ENCODE measurements around the gene ASS1. TPM values are rescaled to one million over a fixed set of nuclear protein-coding genes. Genes with fewer than 3 reads are reported as not detected.

Gene ASS1
- polyA plus RNA-seq, 2 of the 4 experiments (the other 2 are of a cell fraction), result 11.3 to 32.5 TPM

DNA sequence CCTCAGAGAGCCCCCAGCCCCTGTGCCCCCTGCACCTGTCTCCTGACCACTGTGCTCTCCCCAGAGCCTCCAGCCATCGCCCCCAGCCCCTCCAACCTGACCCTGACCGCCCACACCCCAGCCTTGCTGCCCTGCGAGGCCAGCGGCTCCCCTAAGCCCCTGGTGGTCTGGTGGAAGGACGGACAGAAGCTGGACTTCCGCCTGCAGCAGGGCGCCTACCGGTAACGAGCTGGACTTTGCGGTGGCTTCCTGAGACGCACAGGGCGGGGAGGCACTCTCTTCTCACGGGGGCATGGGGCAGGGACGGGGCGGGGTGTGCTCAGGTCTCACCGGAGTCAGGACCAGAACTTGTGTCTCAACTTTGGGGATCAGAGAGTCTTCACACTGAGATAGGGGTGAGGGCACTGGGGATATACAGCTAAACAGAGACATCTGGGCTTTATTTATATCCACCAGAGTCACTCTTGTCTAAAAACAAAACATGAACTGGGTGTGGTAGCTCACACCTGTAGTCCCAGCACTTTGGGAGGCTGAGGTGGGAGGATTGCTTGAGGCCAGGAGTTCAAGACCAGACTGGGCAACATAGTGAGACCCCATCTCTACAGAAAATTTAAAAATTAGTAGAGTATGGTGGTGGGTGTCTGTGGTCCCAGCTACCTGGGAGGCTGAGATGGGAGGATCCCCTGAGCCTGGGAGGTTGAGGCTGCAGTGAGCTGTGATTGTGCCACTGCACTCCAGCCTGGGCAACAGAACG, 46.1 kb upstream of the ASS1 start:
- DNase-seq (ENCODE audit: low read depth in 1 of 2, low spot score in 1 of 2), result no peak
- Histone ChIP-seq H3K4me1 (no peaks in the 10 kb centered on the region), H3K27ac (no peak overlapping the region), H3K4me3 (no peak overlapping the region), H3K9me3 (no peaks in the 10 kb centered on the region), H3K4me2 (no peak overlapping the region)
- TF ChIP-seq MAFK (IDR thresholded peaks at IDR 0.05; ENCODE audit: partially characterized antibody) (no peak), PBX3 (IDR thresholded peaks at IDR 0.05) (no peak), JUN (IDR thresholded peaks at IDR 0.05) (no peak), RAD21 (conservative IDR thresholded peaks at IDR 0.05 in 1 of 2, IDR thresholded peaks at IDR 0.05 in 1 of 2) (no peak), EHF (CRISPR knock-in tag; IDR thresholded peaks at IDR 0.05) (no peak), TFCP2L1 (CRISPR knock-in tag; IDR thresholded peaks at IDR 0.05) (no peak), FOSB (CRISPR knock-in tag; IDR thresholded peaks at IDR 0.05) (no peak), ESRRA (IDR thresholded peaks at IDR 0.05; ENCODE audit: borderline replicate concordance, low read length) (no peak), EHMT2 (IDR thresholded peaks at IDR 0.05; ENCODE audit: low read depth) (no peak), POLR2AphosphoS2 (conservative IDR thresholded peaks at IDR 0.05; ENCODE audit: low read length) (no peak), CEBPB (IDR thresholded peaks at IDR 0.05) (no peak), EP300 (IDR thresholded peaks at IDR 0.05) (no peak)
- ATAC-seq, result no peak
- WGBS (ENCODE audit: missing lambda C conversion rate), result 75% methylated on average over 11 of the region's 17 CpGs
- FAIRE-seq, result no peak
- CTCF ChIA-PET, result interaction anchor here (0.8 to 0.9 kb wide), 2 partner anchors 41 to 62 kb away, joined by 3 read pairs; no protein-coding TSS in a partner anchor
- POLR2A ChIA-PET, result no interaction called here

DNA sequence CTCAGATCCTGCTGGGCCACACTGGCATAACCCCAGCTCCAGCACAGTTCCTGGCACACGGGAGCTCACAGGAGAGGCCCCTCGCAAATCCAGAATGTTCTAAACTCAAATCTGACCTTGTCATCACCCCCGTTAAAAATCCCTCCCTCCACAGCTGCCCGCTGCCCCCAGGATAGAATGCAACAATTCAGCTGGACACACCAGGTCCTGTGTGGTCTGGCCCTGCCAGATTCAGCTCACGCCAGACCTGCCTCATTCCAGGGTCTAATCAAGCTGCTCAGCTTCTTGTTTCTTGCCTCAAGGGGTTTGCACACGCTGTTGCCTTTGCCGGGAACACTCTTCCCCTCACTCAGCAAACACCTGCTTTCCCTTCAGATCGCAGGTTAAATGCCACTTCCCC, 45.0 kb upstream of the ASS1 start:
- no peaks in the 10 kb centered on the region for H3K9me3 ChIP-seq
- no peak for ATAC-seq
- H3K4me3 ChIP-seq, result no peak overlapping the region
- ChIA-PET POLR2A (no interaction called here), CTCF (interaction anchor here (0.8 to 1.1 kb wide), 2 partner anchors 14 to 61 kb away, joined by 3 read pairs; no protein-coding TSS in a partner anchor)
- WGBS (ENCODE audit: missing lambda C conversion rate), result 56% methylated on average over 8 of the region's 8 CpGs
- no peak overlapping the region for H3K27ac ChIP-seq
- no peak for DNase-seq (ENCODE audit: low read depth in 1 of 2, low spot score in 1 of 2)
- no peak overlapping the region for H3K4me2 ChIP-seq
- FAIRE-seq, result no peak
- H3K4me1 ChIP-seq, result no peaks in the 10 kb centered on the region
- TF ChIP-seq SREBF2 (IDR thresholded peaks at IDR 0.05) (no peak), BHLHE40 (IDR thresholded peaks at IDR 0.05; ENCODE audit: low read depth, low read length) (no peak), HMGXB4 (CRISPR knock-in tag; IDR thresholded peaks at IDR 0.05; ENCODE audit: borderline replicate concordance) (no peak), HEYL (CRISPR knock-in tag; IDR thresholded peaks at IDR 0.05) (no peak), EP300 (IDR thresholded peaks at IDR 0.05) (no peak), FOXS1 (CRISPR knock-in tag; IDR thresholded peaks at IDR 0.05) (no peak)
- TF ChIP-seq, protein P1, sequence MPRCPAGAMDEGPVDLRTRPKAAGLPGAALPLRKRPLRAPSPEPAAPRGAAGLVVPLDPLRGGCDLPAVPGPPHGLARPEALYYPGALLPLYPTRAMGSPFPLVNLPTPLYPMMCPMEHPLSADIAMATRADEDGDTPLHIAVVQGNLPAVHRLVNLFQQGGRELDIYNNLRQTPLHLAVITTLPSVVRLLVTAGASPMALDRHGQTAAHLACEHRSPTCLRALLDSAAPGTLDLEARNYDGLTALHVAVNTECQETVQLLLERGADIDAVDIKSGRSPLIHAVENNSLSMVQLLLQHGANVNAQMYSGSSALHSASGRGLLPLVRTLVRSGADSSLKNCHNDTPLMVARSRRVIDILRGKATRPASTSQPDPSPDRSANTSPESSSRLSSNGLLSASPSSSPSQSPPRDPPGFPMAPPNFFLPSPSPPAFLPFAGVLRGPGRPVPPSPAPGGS (IDR thresholded peaks at IDR 0.05), result no peak

DNA sequence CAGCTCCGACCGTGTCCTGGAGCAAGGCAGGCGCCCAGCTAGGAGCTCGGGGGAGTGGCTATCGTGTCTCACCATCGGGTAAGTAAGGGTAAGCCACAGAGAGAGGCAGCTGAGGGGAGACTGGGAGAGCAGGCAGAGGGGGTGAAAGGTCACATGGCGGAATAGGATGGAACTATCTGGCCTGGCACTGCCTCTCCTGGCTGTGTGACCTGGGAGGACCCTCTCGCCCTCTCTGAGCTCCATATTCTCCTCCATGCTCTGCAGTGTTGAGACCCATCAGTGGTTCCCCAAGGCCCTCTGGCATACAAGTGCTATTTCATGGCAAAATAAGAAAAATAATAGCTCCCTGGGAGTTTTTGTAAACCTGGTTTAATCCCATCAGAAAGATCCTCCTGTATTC, 43.9 kb upstream of the ASS1 start:
- CTCF ChIA-PET, result interaction anchor here (0.7 to 1.3 kb wide), 3 partner anchors 13 to 158 kb away, joined by 3 to 4 read pairs (median 3); no protein-coding TSS in a partner anchor
- Histone ChIP-seq H3K9me3 (no peaks in the 10 kb centered on the region), H3K4me2 (no peak overlapping the region), H3K4me1 (no peaks in the 10 kb centered on the region), H3K27ac (no peak overlapping the region), H3K4me3 (no peak overlapping the region)
- POLR2A ChIA-PET, result no interaction called here
- no peak for ATAC-seq
- DNase-seq (ENCODE audit: low read depth in 1 of 2, low spot score in 1 of 2), result no peak
- FAIRE-seq, result no peak
- TF ChIP-seq JUN (IDR thresholded peaks at IDR 0.05) (no peak), ZSCAN20 (CRISPR knock-in tag; IDR thresholded peaks at IDR 0.05) (no peak), MAZ (IDR thresholded peaks at IDR 0.05; ENCODE audit: borderline replicate concordance, low read depth, low read length) (no peak), CEBPB (IDR thresholded peaks at IDR 0.05) (no peak), MYC (IDR thresholded peaks at IDR 0.05; ENCODE audit: borderline replicate concordance, low read length) (no peak), CBX2 (IDR thresholded peaks at IDR 0.05; ENCODE audit: borderline replicate concordance, low read depth) (no peak), EP300 (IDR thresholded peaks at IDR 0.05) (no peak), POLR2A (IDR thresholded peaks at IDR 0.05; ENCODE audit: low read length) (no peak), EHMT2 (IDR thresholded peaks at IDR 0.05; ENCODE audit: low read depth) (no peak), PBX3 (IDR thresholded peaks at IDR 0.05) (no peak), HEYL (CRISPR knock-in tag; IDR thresholded peaks at IDR 0.05) (no peak), SREBF2 (IDR thresholded peaks at IDR 0.05) (no peak), ESRRA (IDR thresholded peaks at IDR 0.05; ENCODE audit: borderline replicate concordance, low read length) (no peak), EHF (CRISPR knock-in tag; IDR thresholded peaks at IDR 0.05) (no peak), HOXB13 (CRISPR knock-in tag; IDR thresholded peaks at IDR 0.05; ENCODE audit: low read depth) (no peak), HOXA7 (CRISPR knock-in tag; IDR thresholded peaks at IDR 0.05) (no peak), SMC3 (IDR thresholded peaks at IDR 0.05) (no peak), GATA3 (IDR thresholded peaks at IDR 0.05; ENCODE audit: borderline replicate concordance) (no peak), CHD2 (IDR thresholded peaks at IDR 0.05; ENCODE audit: low read length, partially characterized antibody) (no peak)
- 85% methylated on average over 5 of the region's 8 CpGs for WGBS (ENCODE audit: missing lambda C conversion rate)

Measured in A549 (cell line).